HG02852 (cell line): ENCODE data around the gene FERD3L.
"Not testable (repeated sequence)": the region's sequence is repeated elsewhere in the genome, so short reads cannot be mapped to it uniquely, and the experiment has no call there.

Source experiments
- ATAC-seq: cut with Tn5 transposase; IDR thresholded peaks from one replicate; pipeline ENCODE4 v1.9.1; 2021; ENCODE audit warnings: mild to moderate bottlenecking, moderate library complexity; ENCODE audit not compliant: unreplicated experiment

The FERD3L gene, protein sequence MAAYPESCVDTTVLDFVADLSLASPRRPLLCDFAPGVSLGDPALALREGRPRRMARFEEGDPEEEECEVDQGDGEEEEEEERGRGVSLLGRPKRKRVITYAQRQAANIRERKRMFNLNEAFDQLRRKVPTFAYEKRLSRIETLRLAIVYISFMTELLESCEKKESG

DNA sequence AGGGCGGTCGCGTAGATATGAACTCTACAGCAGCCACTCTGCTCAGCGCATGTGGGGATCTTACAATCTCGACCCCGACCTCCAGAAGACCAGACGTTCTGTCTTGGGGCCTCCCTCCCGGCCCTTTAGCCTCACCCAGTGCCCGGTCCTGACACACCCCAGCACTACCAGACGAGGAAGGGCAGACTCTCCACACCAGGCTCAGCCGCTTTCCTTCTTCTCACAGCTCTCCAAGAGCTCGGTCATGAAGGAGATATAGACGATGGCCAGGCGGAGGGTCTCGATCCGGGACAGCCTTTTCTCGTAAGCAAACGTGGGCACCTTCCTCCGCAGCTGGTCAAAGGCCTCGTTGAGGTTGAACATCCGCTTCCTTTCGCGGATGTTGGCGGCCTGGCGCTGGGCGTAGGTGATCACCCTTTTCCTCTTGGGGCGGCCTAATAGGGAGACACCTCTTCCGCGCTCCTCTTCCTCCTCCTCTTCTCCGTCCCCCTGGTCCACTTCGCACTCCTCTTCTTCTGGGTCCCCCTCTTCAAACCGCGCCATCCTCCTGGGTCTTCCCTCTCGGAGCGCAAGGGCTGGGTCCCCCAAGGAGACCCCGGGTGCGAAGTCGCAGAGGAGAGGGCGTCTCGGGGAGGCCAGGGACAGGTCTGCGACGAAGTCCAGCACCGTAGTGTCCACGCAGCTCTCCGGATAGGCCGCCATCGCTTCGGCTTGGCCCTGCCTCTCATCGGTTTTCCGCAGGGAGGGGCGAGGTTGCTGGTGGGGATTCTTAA lies at the start of gene FERD3L:
FERD3L (minus strand) TSS at position 761 of the 773 bp plus-strand sequence; CDS start at position 702, 59 bp downstream.
- ATAC-seq = no peak

DNA sequence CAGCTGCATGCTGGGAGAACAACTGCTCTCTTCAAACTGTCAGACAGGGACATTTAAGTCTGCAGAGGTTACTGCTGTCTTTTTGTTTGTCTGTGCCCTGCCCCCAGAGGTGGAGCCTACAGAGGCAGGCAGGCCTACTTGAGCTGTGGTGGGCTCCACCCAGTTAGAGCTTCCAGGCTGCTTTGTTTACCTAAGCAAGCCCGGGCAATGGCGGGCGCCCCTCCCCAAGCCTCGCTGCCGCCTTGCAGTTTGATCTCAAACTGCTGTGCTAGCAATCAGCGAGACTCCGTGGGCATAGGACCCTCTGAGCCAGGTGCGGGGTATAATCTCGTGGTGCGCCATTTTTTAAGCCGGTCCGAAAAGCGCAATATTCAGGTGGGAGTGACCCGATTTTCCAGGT lies 49.2 kb upstream of the FERD3L start:
- not testable (repeated sequence) for ATAC-seq

DNA sequence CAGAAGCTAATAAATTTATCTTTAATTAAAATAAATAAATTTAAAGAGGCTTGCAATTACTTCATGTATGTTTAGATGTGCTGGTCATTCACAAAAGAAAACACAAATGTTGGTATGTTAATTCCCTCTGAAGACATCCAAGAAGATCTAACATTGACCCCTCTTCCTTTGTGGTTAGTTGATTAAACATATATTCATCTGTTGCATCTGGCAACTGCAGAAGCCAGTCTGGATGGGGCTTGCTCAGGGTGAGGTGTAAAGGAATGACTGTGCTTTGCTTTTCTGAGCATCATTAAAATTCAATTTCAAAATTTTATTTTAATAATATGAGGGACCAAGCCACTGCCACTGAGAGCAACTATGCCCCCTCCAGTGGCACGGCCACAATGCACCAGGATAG lies 36.4 kb upstream of the FERD3L start:
- ATAC-seq = no peak

DNA sequence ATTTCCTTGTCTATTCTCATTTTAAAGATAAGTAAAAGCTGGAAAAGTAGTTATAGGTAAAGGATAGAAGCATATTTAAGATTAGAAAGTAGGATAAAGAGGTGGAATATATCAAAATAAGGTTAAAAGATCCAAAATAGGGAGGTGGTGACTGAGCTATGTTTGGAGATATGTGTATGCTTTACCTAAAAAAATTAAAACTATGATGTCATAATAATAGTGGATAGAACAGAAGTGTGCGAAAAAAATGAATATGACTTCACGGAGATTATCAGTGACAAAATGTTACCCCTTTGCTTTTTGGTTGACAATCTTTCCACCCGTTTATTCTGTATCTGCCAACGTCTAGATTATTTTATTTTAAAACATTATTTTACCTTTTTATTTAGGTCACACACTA lies 33.4 kb upstream of the FERD3L start:
- ATAC-seq = no peak

DNA sequence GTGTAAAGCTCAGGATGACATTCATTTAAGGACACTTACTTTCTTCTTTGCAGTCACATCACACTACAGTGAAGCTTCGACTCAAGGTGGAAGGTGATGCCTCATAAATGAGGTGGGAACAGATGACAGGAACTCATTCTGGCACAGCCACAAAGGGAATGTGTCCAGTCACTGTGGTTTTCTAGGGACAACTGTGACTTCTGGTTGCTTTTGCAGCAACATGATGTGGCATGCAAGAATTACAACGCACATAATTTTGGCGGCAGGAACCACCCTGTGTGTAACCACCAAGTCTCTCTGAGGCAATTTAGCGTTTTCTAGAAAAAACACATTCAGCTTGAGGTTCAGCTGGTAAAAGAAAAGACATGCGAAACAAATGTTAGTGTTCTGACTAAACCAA lies 32.0 kb upstream of the FERD3L start:
- no peak for ATAC-seq

DNA sequence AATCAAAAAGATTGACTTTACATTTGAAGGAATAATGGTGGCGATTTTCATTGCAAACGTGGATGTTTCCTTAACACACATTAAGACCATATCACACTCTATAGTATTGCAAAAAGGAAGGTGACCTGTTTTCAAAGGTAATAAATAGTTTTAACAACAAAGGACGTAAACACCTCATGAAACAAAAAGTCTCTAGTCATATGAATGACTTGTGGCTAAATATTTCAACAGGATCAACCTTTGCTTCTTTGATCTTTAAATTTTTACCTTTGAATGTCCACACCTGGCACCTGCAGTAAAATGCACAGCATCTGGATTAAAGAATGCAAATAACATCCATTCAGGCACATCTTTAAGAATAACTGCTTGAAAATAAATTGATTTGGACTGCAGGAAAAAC lies 30.0 kb upstream of the FERD3L start:
- no peak for ATAC-seq

DNA sequence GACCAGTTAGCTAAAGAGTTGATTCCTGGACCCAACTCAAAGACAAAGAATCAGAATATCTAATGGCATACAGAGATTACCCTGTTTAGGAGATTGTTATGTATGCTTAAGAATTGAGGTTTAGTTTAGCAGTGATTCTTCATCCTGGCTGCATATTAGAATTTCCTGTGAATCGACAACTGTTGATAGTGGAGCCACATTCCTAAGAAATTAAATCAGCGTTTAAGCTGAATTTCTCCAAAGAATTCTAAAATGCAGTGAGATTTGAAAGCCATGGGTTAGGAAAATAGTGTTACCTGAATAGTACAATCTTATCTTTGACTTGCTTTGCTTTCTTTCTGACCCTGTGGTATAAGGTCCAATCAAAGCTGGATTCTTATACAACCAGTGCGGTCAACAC lies 16.4 kb upstream of the FERD3L start:
- no peak for ATAC-seq

DNA sequence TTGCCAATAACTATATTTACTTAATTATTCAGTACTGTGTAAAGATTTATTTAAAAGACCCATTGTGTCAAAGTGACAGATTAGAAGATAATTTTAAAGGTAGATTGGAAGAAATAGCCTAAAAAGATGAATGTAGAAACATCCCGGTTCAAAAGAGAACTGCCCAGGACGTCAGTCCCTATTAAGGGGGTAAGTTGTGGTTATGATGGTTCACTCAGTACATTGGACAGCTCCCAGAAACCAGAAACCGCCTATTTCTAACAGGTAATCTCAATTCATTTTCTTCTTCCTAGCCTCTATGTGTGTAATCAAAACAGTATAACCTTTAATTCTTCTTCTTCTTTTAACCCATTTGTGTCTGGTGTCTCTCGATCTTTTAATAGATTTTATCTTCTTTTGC lies 1.5 kb upstream of the FERD3L start:
- ATAC-seq = no peak

DNA sequence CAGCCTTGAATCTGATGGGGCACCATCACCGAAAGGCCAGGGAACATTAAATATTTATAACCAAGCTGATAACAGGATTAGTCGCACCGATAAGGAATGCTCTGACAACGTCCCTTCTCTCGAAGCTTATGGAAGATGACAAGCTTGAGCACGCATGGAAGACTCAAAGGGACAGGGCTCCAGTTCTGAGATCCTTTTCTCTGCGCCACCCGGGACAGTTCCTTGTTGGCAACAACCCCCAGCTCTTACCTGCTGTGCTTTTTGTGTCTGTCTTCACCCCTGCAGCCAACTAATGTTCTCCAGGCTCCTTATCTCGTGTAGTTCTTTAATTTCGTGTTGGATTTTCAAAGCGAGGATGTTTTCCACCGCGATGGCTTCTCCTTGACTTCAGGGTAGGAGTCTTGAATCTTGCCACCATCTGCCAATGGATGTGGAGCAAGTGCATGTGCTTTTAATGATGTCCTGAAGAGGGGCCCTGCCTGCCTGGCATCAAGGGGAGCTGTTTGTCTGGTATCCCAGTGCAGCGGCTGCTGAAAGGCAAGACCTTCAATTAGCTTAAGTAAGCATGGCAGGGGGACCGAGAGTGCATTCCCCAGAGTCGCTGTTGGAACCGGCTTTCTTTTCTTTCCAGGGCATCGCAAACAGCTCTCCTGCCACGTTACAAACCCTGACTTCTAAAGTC lies 354 bp upstream of the FERD3L start:
- no peak for ATAC-seq

DNA sequence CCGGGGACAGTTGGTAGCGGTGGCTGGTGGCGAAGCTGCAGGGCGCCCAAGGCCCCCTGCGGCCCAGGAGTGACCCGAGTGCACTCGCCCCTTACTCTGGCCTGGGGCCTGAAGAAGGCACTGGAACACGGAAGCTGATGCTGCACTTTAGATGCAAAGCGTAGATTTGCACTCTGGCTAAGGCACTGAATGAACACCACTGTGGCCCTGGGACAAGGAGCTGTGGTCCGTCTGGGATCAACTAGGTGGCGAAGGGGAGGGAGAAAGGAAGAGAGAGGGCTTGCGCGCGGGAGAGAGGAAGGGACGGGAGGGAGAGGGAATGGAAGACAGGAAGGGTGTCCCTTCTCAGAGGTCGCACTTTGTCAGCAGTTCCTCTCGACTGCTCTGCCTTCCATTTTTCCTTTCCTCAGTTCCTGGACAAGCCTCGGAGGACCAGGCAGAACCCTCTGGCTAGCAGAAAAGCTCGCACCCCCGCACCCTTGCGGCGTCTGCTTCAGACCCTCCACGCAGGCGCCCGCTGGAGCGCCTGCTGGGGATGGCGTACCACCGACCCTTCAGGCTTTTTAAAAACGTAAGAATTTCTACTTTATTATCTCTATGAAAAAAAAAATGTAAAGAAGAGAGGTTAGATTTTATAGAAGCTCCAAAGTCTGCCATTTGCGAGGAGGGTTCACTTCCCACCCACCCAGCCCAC lies 1.2 kb downstream of the FERD3L start:
- no peak for ATAC-seq

DNA sequence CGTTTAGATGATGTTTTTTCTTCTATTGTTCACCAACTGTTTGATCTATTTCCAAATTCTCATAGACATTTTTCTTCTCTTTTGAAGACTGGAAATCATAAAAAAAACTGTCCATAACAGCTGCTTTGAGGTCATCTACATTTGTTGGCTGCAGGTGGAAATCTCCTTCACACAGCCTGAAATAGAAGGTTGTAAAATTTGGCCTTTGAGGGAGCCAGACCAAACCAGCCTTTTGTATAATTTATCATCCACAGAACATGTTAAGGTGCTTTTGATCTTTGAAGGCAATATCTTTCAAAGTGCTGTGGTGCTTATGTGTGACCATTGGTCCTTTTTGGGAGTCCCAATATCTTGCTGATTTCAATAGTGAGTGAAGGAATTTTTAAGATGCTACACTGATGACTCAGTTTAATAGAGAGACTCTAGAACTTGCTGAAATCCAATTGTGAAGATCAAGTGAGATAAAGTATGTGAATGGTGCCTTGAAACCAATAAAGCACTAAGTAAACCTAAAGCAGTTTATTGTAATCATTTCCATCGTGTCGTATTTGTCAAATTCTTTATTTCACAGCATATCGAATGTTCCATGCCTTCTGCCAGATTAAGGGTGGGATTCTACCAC lies 5.4 kb downstream of the FERD3L start:
- no peak for ATAC-seq

DNA sequence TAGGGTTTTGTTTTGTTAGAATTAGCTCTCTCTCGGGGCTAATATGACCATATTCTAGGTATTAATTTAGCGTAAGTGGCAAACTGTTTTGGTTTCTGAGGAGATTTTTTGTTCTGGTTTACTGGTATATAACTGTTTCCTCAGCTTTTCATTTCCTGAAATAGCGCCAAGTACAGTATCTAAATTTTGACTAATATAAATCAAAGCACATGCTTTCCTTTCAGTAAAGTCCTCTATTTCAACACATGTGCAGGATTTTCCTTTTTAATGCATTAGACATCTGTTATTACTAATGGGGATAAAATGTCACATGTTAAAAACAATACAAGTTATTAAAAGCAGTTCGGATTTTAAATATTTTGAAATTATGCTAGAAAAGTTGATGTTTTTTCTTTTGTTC lies 11.3 kb downstream of the FERD3L start:
- ATAC-seq = no peak

DNA sequence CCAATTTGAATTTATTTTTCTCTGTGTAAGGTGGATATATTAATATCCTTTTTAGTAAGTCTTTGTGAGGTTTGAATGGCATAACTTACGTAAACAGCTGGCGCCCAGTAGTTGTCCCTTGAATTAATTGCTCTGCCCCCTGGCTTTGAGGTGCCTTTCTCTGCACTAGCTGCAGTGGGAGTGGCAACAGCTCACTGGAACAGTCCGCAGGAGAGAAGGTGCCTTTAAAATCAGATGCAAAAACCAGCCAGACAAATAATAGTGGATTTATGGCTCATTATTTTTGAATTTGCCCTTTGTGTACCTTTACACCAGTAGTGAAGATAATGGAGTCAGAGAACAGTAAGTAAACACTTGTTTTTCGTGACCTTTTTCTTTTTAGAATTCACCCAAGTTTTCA lies 11.8 kb downstream of the FERD3L start:
- no peak for ATAC-seq

DNA sequence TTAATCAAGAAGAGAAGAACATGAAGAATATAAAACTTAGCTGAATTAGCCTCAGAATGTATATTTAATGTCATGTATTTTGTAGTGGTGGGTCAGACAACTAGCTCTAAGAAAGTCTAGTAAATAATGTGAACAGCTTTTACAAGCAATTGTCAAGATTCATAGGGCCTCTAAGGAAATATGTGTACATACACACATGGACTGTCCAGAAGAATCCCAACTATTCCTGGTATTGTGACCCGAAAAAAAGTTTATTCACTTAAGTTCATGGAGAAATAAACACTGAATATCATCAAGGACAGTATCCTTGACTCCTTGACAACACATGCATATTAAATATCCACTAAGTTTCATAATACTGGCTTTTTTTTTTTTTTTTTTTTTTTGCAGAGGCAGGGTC lies 16.4 kb downstream of the FERD3L start:
- ATAC-seq = no peak

DNA sequence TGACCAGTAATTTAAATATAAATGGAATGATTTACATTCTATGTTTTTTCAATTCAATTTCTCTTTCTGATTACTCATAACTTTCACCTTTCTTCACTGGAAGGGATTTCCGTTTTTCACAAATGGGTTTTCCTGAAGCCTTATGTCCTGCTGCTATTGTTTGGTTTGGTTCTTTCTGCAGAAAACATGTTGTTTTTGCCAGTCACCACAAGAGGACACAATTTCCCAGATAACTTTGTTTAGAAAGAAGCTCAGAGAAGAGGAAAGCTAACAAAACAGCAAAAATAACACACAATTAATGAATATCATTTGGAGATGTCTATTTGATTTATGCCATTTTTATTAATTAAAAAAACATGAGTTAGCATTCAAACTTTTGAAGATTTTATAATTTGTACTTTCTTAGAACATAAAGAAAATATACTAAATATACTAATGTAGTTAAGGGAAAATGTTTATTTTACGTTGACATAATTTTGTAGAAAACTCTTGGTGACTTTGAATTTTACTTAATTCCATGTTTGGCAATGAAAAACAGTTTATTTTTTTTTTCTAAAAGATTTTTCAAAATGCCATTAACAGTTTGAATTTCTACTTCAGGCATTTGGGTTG lies 23.1 kb downstream of the FERD3L start:
- no peak for ATAC-seq

DNA sequence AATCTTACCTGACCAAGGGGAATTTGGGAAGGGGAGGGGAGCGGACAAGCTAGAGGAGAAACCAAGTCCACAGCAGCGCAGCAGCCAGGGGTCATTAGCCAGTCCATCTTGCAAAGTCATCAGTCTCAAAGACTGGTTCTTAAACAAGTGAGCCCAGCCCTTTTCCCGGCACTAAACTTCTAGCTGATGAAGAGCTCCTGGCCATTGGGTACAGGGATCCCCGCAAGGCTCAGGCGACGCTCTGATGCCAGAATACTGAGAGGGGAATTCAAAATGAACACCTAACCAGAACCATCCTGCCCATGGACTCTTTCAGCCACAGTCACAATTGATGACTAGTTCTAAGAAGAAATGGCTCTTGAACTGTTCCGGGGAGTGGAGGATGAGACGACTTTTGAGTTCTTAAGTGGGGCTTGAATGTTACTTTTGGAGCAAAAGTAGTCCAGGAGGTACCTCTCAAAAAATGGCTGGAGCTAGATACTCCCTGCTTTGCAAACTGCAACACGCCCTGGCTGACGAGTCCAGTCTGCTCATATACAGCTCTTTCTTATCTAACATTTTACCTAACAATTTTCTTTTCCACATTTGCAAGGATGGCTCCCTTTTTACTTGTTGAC lies 25.2 kb downstream of the FERD3L start:
- ATAC-seq = no peak

DNA sequence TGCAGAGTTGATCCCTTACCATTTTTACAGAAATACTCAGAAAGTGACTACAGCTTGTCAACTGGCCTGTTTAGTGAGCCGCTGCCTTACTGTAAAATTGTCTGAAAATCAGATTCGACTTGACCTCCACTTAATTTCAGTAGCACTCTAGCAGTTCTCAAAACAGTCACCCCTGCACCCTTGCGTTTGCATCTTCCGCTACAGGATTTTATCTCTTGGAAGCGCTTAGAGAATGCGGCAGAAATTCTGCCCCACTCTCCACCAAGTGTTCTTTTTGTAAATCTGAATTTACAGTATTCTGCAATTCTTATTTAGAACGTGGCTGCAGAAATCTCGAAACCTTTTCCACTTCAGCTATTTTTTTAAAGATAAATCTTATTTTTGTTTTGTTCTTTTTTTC lies 25.8 kb downstream of the FERD3L start:
- no peak for ATAC-seq

DNA sequence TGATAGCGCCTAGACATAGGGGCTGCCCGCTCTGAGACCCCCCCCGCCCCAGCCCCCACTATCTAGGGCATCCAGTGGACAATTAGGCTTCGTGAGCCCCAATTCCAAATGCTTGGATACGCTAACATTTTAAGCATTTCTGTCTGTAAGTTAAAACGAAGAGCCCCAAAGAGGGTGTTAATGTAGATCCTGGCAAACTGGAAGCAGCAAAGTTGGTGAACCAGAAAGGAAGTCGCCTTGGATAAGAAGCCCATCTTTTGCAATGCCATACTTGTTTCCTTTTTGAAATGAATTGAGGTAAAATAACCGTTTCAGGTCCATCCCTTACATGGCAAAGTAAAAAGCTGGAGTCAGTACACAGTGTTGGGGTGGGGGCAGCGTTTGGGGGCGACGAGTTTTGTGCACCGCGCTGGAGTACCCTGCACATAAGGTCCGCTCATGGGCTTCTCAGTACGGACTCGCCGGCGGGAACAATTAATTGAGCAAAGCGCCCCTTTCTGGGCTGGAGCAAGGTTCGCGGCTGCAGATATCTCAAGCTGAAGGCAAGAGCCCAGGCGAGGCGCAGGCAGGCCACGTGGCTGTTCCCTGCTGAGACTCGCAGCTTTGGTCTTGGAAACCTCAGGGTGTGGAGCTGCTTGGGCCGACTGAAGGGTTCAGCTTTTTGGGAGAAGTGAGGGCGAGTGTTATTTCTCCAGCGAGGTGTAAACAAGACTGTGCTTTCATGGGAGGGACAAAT lies 26.4 kb downstream of the FERD3L start:
- ATAC-seq = no peak

DNA sequence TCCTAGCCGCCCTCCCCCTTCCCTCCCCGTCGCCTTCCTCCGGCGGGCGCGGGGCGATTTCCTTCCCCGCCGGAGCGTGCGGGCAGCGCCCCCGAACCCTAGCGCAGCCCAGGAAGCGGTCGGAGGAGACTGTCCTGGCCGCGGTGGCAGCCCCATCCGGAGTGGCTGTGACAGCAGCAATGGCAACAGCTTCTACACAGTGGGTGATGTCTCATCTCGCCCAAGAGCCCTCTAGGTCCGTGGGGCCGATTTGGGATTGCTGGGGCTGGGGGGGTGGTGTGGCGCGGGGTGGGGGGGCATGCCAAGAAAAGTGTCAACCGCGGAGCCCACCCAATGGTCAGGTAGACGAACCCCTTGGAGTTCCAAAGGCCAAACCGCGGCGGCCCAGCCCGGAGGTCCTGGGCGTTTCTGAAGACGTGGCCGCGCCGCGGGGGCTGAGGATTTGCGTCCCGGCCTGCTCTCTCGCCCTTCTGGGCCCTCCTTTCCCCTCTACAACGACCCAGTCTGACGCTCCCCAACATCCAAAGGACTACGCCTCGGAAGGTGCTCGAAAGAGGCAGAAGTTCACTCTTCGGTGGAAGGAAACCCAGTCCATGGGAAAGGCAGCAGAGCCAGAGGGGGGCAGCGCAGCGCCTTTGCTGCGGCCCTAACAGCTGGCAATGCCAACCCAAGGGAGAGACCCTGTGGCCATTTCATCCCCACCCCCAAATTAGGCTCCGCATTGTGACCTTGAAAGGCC lies 27.2 kb downstream of the FERD3L start:
- ATAC-seq = no peak
